DND-41 (cell line): ENCODE measurements around the gene PSEN2.

ENCODE experiments used
- CTCF ChIP-seq: IDR thresholded peaks from 2 replicates; pipeline ENCODE4 v1.5.1; 2012; ENCODE audit warnings: borderline replicate concordance, low read length, moderate library complexity, mild to moderate bottlenecking; ENCODE audit not compliant: poor library complexity, severe bottlenecking; ENCODE audit errors: extremely low read depth
- EZH2 ChIP-seq: IDR thresholded peaks from 3 replicates; pipeline ENCODE4 v1.6.1; 2012; ENCODE audit warnings: borderline replicate concordance, low read depth, mild to moderate bottlenecking, moderate library complexity, low read length, inconsistent platforms; ENCODE audit not compliant: severe bottlenecking

DNA sequence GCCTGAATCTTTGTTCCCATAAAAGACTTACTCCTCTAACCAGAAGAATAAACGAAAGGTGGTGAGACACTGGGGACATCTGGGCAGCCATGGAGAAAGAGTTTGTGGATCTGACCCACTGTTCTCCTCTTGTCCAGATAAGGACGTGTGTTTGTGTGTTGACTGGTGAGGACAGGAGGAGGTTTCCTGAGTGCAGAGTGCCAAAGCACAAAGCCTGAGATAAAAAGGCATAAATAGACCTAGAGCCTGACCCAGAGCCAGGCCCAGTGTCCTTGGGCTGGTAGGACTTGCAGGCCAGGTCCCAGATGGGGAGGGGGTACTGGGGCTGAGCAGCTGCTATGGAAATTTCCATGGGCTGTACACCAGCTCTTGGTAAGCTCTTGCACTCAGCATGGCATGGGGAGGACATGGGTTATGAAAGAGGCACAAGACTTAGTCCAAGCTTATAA lies 50.1 kb downstream of the PSEN2 start:
- TF ChIP-seq CTCF: no peak
- no peak for TF ChIP-seq EZH2
